GM12891 (cell line): ENCODE measurements around the gene TBC1D13.

Experiments used
- POLR2A ChIP-seq: IDR thresholded peaks from 2 replicates; pipeline ENCODE4 v1.6.1; 2011; ENCODE audit warnings: low read depth, low read length, control low read depth
- POLR2AphosphoS5 ChIP-seq: IDR thresholded peaks from 2 replicates; pipeline ENCODE4 v1.6.1; 2011; ENCODE audit warnings: low read depth, low read length, control low read depth
- POU2F2 ChIP-seq: IDR thresholded peaks from 2 replicates; pipeline ENCODE4 v1.6.1; 2011; ENCODE audit warnings: low read depth, mild to moderate bottlenecking, control low read depth, low read length, moderate library complexity
- SPI1 ChIP-seq: IDR thresholded peaks from 2 replicates; pipeline ENCODE4 v1.6.1; 2011; ENCODE audit warnings: low read depth, low read length, control low read depth

- TF ChIP-seq POLR2AphosphoS5 (no peak), POLR2A (no peak), POU2F2 (no peak), SPI1 (no peak)
Observed at GRCh38 chr9:128823362-128823902, 36.4 kb downstream of the TBC1D13 start.
